HCT116 (cell line): Measurements from ENCODE around the gene AMDHD1. TPM values are rescaled to one million over a fixed set of nuclear protein-coding genes. Genes with fewer than 3 reads are reported as not detected.

Experiments used
- ATAC-seq: fragments of 200-7000 bp; cut with Tn5 transposase; 2 replicates; pipeline ENCODE4 v1.9.1; 2020; ENCODE audit warnings: mild to moderate bottlenecking, moderate library complexity
- Bru-seq: library from RNA; stranded (reverse); fragments of 400-500 nt; gene quantifications from one replicate; lab custom pipeline; 2021; lab: Mats Ljungman, UMichigan
- BruChase-seq, 2 experiments: library from RNA; stranded (reverse); fragments of 400-500 nt; gene quantifications; one replicate each; lab custom pipeline; 2021; lab: Mats Ljungman, UMichigan
- BruUV-seq: library from RNA; stranded (reverse); fragments of 400-500 nt; replicated peaks from 2 replicates; lab custom pipeline; 2021; lab: Mats Ljungman, UMichigan
- CTCF ChIA-PET: fragments of 300-600 bp; sonication (Branson Sonifier 250); formaldehyde crosslinking; loops from one replicate; lab custom pipeline; 2021; ENCODE audit warnings: antibody characterized with exemption; lab: Charles Lee
- POLR2A ChIA-PET: fragments of 300-600, 350-600 bp; sonication (Branson Sonifier 250); formaldehyde crosslinking; loops from one replicate; lab custom pipeline; 2021; ENCODE audit warnings: antibody characterized with exemption; lab: Charles Lee
- RAD21 ChIA-PET, 2 experiments: fragments of 300-600 bp; sonication (Branson Sonifier 250); formaldehyde crosslinking; loops; one replicate each; lab custom pipeline; 2023; ENCODE audit warnings: low total read pairs in 2 of 2; ENCODE audit not compliant: uncharacterized antibody in 2 of 2, unreplicated experiment in 2 of 2, low non-redundant PET in 1 of 2; lab: Charles Lee
- DNase-seq: peaks from one replicate; pipeline ENCODE4 v3.0.0-alpha.2; 2010; ENCODE audit warnings: low read depth, low spot score
- H2AFZ ChIP-seq: fragments of 200-600 bp; shearing (Covaris generic), sonication (generic); 2 replicates; pipeline ENCODE4 v1.6.1; 2017; ENCODE audit warnings: low read depth, mixed run types, mixed read lengths, antibody characterized with exemption, low read length; ENCODE audit not compliant: poor library complexity, severe bottlenecking
- H3K27ac ChIP-seq: 2 replicates; pipeline ENCODE4 v1.5.1; 2012; ENCODE audit warnings: low read depth, low read length
- H3K27me3 ChIP-seq: fragments of 200-600 bp; sonication (generic); 2 replicates; pipeline ENCODE4 v1.6.1; 2016; ENCODE audit warnings: mixed run types, low read length, mixed read lengths; ENCODE audit not compliant: insufficient read depth
- H3K36me3 ChIP-seq, 2 experiments: fragments of 200-500 bp in 1 of 2; fragments of 200-600 bp in 1 of 2; sonication (Bioruptor generic) in 1 of 2; sonication (generic) in 1 of 2; 2 replicates each; pipeline versions ENCODE4 v1.5.1 to v1.6.1; 2014 to 2016; ENCODE audit warnings: low read length in 2 of 2, inconsistent platforms in 1 of 2, mixed read lengths in 1 of 2, mixed run types in 1 of 2; ENCODE audit not compliant: insufficient read depth in 2 of 2, control insufficient read depth in 1 of 2
- H3K4me1 ChIP-seq, 2 experiments: fragments of 200-600 bp in 1 of 2; sonication (generic) in 1 of 2; 2 replicates each; pipeline versions ENCODE4 v1.5.1 to v1.6.1; 2012 to 2017; ENCODE audit warnings: low read length in 2 of 2, inconsistent platforms in 1 of 2, mild to moderate bottlenecking in 1 of 2, mixed read lengths in 1 of 2, mixed run types in 1 of 2, moderate library complexity in 1 of 2; ENCODE audit not compliant: insufficient read depth in 2 of 2, control insufficient read depth in 1 of 2
- H3K4me2 ChIP-seq: fragments of 200-600 bp; sonication (generic); 2 replicates; pipeline ENCODE4 v1.6.1; 2017; ENCODE audit warnings: mixed run types, low read length, mixed read lengths
- H3K4me3 ChIP-seq, 2 experiments: fragments of 200-600 bp in 1 of 2; sonication (generic) in 1 of 2; replicated peaks in 1 of 2; 2 replicates each; pipeline ENCODE4 v1.5.1; 2011 to 2016; ENCODE audit warnings: low read length in 2 of 2, control low read depth in 1 of 2, low read depth in 1 of 2, mild to moderate bottlenecking in 1 of 2, mixed read lengths in 1 of 2, mixed run types in 1 of 2
- H3K79me2 ChIP-seq: fragments of 200-600 bp; sonication (generic); 2 replicates; pipeline ENCODE4 v1.6.1; 2017; ENCODE audit warnings: mild to moderate bottlenecking, mixed run types, low read length, moderate library complexity, mixed read lengths; ENCODE audit not compliant: insufficient read depth
- H3K9ac ChIP-seq: fragments of 200-600 bp; sonication (generic); 2 replicates; pipeline ENCODE4 v1.6.1; 2016; ENCODE audit warnings: low read length, mixed read lengths
- H3K9me2 ChIP-seq: fragments of 200-600 bp; sonication (generic), shearing (Covaris generic); 2 replicates; pipeline ENCODE4 v1.6.1; 2017; ENCODE audit warnings: mixed run types, mild to moderate bottlenecking, moderate library complexity; ENCODE audit not compliant: insufficient read depth
- H3K9me3 ChIP-seq, 2 experiments: fragments of 200-500 bp in 1 of 2; fragments of 200-600 bp in 1 of 2; sonication (Bioruptor generic) in 1 of 2; sonication (generic) in 1 of 2; 2 replicates each; pipeline ENCODE4 v1.6.1; 2014 to 2017; ENCODE audit warnings: low read length in 2 of 2, mixed read lengths in 2 of 2, inconsistent platforms in 1 of 2, low read depth in 1 of 2, mild to moderate bottlenecking in 1 of 2, mixed run types in 1 of 2, moderate library complexity in 1 of 2; ENCODE audit not compliant: control insufficient read depth in 1 of 2, insufficient read depth in 1 of 2
- H4K20me1 ChIP-seq: fragments of 200-600 bp; sonication (generic), shearing (Covaris generic); 2 replicates; pipeline ENCODE4 v1.6.1; 2017; ENCODE audit warnings: mixed run types, mild to moderate bottlenecking, moderate library complexity; ENCODE audit not compliant: insufficient read depth
- CEBPB ChIP-seq: IDR thresholded peaks from 2 replicates; pipeline ENCODE4 v1.6.1; 2012; ENCODE audit warnings: low read depth
- CTCF ChIP-seq, 3 experiments: fragments of 200-600 bp in 1 of 3; sonication (generic) in 1 of 3; IDR thresholded peaks in 2 of 3; conservative IDR thresholded peaks in 1 of 3; 2 replicates each; pipeline ENCODE4 v1.5.1; 2012 to 2017; ENCODE audit warnings: low read depth in 2 of 3, low read length in 2 of 3, antibody characterized with exemption in 1 of 3, borderline replicate concordance in 1 of 3, control low read depth in 1 of 3, mild to moderate bottlenecking in 1 of 3, mixed read lengths in 1 of 3, mixed run types in 1 of 3, moderate library complexity in 1 of 3; ENCODE audit not compliant: insufficient read depth in 1 of 3
- EGR1 ChIP-seq: IDR thresholded peaks from 2 replicates; pipeline ENCODE4 v1.6.1; 2012; ENCODE audit warnings: low read depth
- ELF1 ChIP-seq: IDR thresholded peaks from 2 replicates; pipeline ENCODE4 v1.6.1; 2012; ENCODE audit warnings: low read depth, borderline replicate concordance
- MAX ChIP-seq: IDR thresholded peaks from 2 replicates; pipeline ENCODE4 v1.6.1; 2012
- POLR2A ChIP-seq: IDR thresholded peaks from 2 replicates; pipeline ENCODE4 v1.7.0; 2011; ENCODE audit warnings: borderline replicate concordance; ENCODE audit not compliant: insufficient read depth, insufficient read length; ENCODE audit errors: extremely low read depth
- POLR2AphosphoS5 ChIP-seq: IDR thresholded peaks from 2 replicates; pipeline ENCODE4 v1.6.1; 2011; ENCODE audit warnings: mild to moderate bottlenecking, low read depth, low read length, moderate library complexity
- RAD21 ChIP-seq: IDR thresholded peaks from 2 replicates; pipeline ENCODE4 v1.6.1; 2012; ENCODE audit warnings: low read depth, mild to moderate bottlenecking
- SIN3A ChIP-seq: IDR thresholded peaks from 2 replicates; pipeline ENCODE4 v1.6.1; 2012; ENCODE audit warnings: low read depth
- YY1 ChIP-seq: IDR thresholded peaks from 2 replicates; pipeline ENCODE4 v1.6.1; 2011; ENCODE audit warnings: low read length, low read depth, moderate library complexity, mild to moderate bottlenecking; ENCODE audit not compliant: insufficient replicate concordance; ENCODE audit errors: extremely low read depth
- intact Hi-C: fragments of 100-400 bp; cut with micrococcal nuclease; formaldehyde crosslinking; loops from 2 replicates; pipeline ENCODE4 v1.10.0; 2022
- long read RNA-seq: library from polyadenylated mRNA; unstranded; transcript quantifications from one replicate; pipeline ENCODE4 v2.0.0, GENCODE V29; 2021; ENCODE audit not compliant: unreplicated experiment
- polyA plus RNA-seq: library from polyadenylated mRNA; unstranded; fragments of >200 nt; gene quantifications from 2 replicates; pipeline ENCODE4 v1.2.1, GENCODE V29; 2012; ENCODE audit warnings: missing spikeins
- total RNA-seq: library from RNA; stranded (reverse); gene quantifications from one replicate; pipeline ENCODE4 v1.2.1, GENCODE V29; 2021; ENCODE audit not compliant: unreplicated experiment

AMDHD1 gene
- total RNA-seq: 3.0 TPM
- polyA plus RNA-seq: 1.5 and 2.2 TPM in 2 replicates
- percentile 39 among the genes with signal in this experiment for Bru-seq, nascent RNA
- percentile 37 among the genes with signal in this experiment for BruChase-seq, experiment 1, labeled RNA remaining after a 6-hour chase
- percentile 40 among the genes with signal in this experiment for BruChase-seq, experiment 2, labeled RNA remaining after a 2-hour chase
- long read RNA-seq, transcript AMDHD1-201 (9 exons, 2,260 nt): major isoform, 7 of 12 reads
- long read RNA-seq, partial matches to known transcripts: 1 of 12 reads
- long read RNA-seq, other reads (novel, unspliced or antisense): 4 of 12 reads

GRCh38 chr12:95943330-95943842 is at the start of gene AMDHD1:
AMDHD1 (plus strand) TSS chr12:95943331; CDS start chr12:95943399, 68 bp downstream.
- Histone ChIP-seq H2AFZ (peak within 1 kb of the TSS; percentile 99), H3K27me3 (0 out of 2 replicates have a peak, but pooled peaks cover 6% of the 10 kb centered on the region)
- BruUV-seq: no TSS peak

More at GRCh38 chr12:95943330-95943842, at the start of gene AMDHD1:
- H3K4me1 ChIP-seq: peaks cover 4 to 8% of the 10 kb centered on the region in 2 experiments; a peak in 3 of 4 replicates
- TF ChIP-seq MAX: peak; percentile 45; the same call in 1 of the 2 replicates
- TF ChIP-seq YY1: peak; percentile 36
- no peak for TF ChIP-seq ELF1
- no peak for TF ChIP-seq CEBPB
- TF ChIP-seq RAD21: no peak
- TF ChIP-seq EGR1: 0 out of 2 replicates have a peak, but pooled peaks have one; percentile 0
- no peak for TF ChIP-seq POLR2A
- peak in 2 of 3 experiments; percentile 31 to 40; a peak in 4 of 6 replicates for TF ChIP-seq CTCF (IDR thresholded peaks at IDR 0.05 in 2 of 3, conservative IDR thresholded peaks at IDR 0.05 in 1 of 3; ENCODE audit: borderline replicate concordance in 1 of 3, insufficient read depth in 1 of 3, low read depth in 2 of 3, low read length in 2 of 3)
- TF ChIP-seq POLR2AphosphoS5: no peak; the same call in 1 of the 2 replicates
- TF ChIP-seq SIN3A: peak; percentile 38; the same call in 1 of the 2 replicates
- ChIA-PET POLR2A (interaction anchor here (0.7 to 2.5 kb wide), 3 partner anchors 11 to 536 kb away, joined by 3 to 11 read pairs (median 4); no protein-coding TSS in a partner anchor), CTCF (interaction anchor here (1.3 to 1.5 kb wide), 2 partner anchors 10 to 25 kb away, joined by 4 to 8 read pairs; no protein-coding TSS in a partner anchor), RAD21 (no interaction called here)
- H3K9ac ChIP-seq: peak within 1 kb of the TSS; percentile 81
- peak within 1 kb of the TSS; percentile 76 to 89 for H3K4me3 ChIP-seq
- peak within 1 kb of the TSS; percentile 91 for H3K4me2 ChIP-seq
- DNase-seq (peak; percentile 40), ATAC-seq (peak; percentile 76)
- H3K9me2 ChIP-seq: no peaks in the 10 kb centered on the region
- peak within 1 kb of the TSS; percentile 80 for H3K27ac ChIP-seq
- H3K79me2 ChIP-seq: no peaks in the 10 kb centered on the region
- intact Hi-C loops: no loop called here
- H4K20me1 ChIP-seq: no peaks in the 10 kb centered on the region
- H3K9me3 ChIP-seq: no peaks in the 10 kb centered on the region
- no peaks in the 10 kb centered on the region for H3K36me3 ChIP-seq
